IgD-negative memory B cell (primary cell): ENCODE data around the gene XPO6. TPM values are rescaled to one million over a fixed set of nuclear protein-coding genes. Genes with fewer than 3 reads are reported as not detected.

ENCODE experiments used
- H3K27ac Mint-ChIP-seq, 3 donors: one replicate each; pipeline ENCODE4 v1.8.0; 2020 to 2022; ENCODE audit warnings: mild to moderate bottlenecking in 3 of 3, mixed read lengths in 3 of 3, moderate library complexity in 1 of 3
- H3K27me3 Mint-ChIP-seq: one replicate; pipeline ENCODE4 v1.8.0; 2021; ENCODE audit warnings: mixed read lengths
- H3K36me3 Mint-ChIP-seq: one replicate; pipeline ENCODE4 v1.8.0; 2020; ENCODE audit warnings: mild to moderate bottlenecking, mixed read lengths
- H3K4me1 Mint-ChIP-seq, 3 donors: one replicate each; pipeline ENCODE4 v1.8.0; 2020 to 2022; ENCODE audit warnings: mixed read lengths in 3 of 3, mild to moderate bottlenecking in 1 of 3
- H3K4me3 Mint-ChIP-seq, 4 donors: one replicate each; pipeline ENCODE4 v1.8.0; 2020 to 2022; ENCODE audit warnings: mild to moderate bottlenecking in 4 of 4, mixed read lengths in 4 of 4, moderate library complexity in 3 of 4
- H3K9me3 Mint-ChIP-seq, 3 donors: one replicate each; pipeline ENCODE4 v1.8.0; 2020 to 2021; ENCODE audit warnings: mixed read lengths in 3 of 3, mild to moderate bottlenecking in 1 of 3
- polyA plus RNA-seq: library from polyadenylated mRNA; unstranded; fragments of 300-500 nt; fragmentation: Illumina TruSeq; gene quantifications from one replicate; pipeline ENCODE4 v1.2.3, GENCODE V29; 2021

XPO6 gene
- polyA plus RNA-seq, 1 donor from 2014 or later = 86.1 TPM

DNA sequence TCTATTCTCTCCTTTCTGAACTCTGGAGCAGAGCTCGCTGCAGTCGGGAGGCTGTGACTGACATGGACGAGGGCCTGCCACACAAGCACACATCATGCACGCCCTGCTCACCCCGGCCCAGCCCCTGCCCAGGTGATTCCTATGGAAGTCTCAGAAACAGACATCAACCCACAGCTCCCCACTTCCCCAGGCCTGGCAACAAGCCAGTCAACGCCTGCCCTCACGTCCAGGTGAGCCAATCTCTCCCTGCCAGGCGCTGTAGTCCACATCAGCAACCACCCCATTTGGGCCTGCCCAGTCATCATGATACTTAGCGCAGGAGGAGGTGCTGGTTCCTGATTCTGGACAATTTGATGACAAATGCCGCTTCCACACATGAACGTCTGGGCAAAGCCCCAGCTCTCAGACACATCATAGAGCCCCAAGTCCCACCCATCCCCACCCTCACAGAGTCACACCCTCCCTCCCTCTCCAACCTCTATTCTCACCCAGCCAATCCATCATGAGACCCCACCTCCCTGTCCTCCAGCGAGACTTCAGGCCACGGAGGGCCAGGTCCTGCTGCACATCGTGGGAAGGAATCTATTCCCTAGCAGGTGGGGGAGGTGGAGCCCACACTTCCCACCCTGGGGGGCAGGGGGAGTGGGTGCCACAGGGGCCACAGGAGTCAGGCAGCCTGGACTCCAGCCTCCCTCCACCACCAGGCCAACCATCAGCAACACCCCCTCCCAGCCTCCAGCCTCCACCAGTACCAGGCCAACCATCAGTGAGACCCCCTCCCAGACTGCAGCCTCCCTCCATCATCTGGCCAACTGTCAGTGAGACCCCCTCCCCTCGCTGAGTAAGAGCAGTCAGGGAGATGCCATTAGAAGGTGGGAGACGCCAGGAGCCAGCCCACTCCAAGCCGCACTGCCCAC, 114.5 kb downstream of the XPO6 start:
- Mint-ChIP-seq H3K9me3 (no peaks in the 10 kb centered on the region), H3K27me3 (no peaks in the 10 kb centered on the region), H3K36me3 (peaks cover 8% of the 10 kb centered on the region), H3K27ac (peak overlapping the region in 1 of 3 donors; percentile 71), H3K4me3 (no peak overlapping the region), H3K4me1 (no peaks in the 10 kb centered on the region)

DNA sequence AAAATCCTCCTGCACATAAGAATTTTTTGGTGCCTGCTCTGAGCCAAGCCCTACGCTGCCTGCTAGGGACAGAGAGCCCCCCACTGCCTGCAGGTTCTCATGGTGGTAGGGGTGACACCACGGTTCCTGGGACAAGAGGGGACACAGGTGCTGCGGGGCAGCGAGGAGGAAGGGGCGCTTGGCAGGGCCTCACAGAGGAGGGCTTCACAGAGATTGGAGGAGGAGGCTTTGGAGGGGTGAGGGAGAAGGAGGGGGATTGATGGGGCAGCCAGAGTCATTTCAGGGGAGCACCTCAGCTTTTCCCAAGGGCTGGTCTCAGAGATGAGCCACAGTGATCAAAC, 118.4 kb downstream of the XPO6 start:
- Mint-ChIP-seq H3K27ac (no peak overlapping the region), H3K27me3 (no peaks in the 10 kb centered on the region), H3K36me3 (peaks cover 5% of the 10 kb centered on the region)

DNA sequence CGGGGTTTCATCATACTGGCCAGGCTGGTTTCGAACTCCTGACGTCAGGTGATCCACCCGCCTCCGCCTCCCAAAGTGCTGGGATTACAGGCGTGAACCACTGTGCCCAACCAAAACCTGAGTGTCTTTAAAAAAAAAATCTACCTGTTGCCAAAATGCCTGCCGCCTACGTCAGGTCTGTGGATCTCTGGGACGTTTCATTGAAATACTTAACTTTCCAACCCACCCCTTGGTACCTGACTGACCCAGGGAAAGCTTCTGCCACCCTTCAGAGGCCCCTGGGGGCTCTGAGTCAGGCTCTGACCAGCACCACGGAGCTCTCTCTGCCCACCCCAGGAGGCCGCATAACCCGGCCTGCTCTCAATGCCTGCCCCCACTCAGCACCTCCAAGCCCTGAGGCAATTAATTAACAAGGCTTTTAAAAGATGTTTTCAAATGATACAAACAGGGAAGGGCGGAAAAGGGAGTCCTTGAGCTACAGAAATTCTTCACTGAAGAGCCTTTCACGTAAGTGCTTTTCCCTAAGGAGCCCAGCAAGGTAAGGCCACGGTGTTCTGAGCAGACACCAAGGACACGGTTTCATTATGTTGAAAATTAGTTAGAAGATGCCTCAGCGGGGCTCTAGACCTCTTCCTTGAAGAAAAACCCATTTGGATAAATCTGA, 118.9 kb downstream of the XPO6 start:
- Mint-ChIP-seq H3K4me1 (peaks cover 0 to 2% (median 0%) of the 10 kb centered on the region in 3 donors), H3K27ac (peak overlapping the region in 1 of 3 donors; percentile 16), H3K9me3 (no peaks in the 10 kb centered on the region), H3K36me3 (peaks cover 5% of the 10 kb centered on the region), H3K4me3 (no peak overlapping the region), H3K27me3 (no peaks in the 10 kb centered on the region)

More for the DNA sequence above, 118.4 kb downstream of the XPO6 start:
- H3K4me1 Mint-ChIP-seq = peaks cover 0 to 2% (median 0%) of the 10 kb centered on the region in 3 donors
- H3K4me3 Mint-ChIP-seq = no peak overlapping the region
- H3K9me3 Mint-ChIP-seq = no peaks in the 10 kb centered on the region

DNA sequence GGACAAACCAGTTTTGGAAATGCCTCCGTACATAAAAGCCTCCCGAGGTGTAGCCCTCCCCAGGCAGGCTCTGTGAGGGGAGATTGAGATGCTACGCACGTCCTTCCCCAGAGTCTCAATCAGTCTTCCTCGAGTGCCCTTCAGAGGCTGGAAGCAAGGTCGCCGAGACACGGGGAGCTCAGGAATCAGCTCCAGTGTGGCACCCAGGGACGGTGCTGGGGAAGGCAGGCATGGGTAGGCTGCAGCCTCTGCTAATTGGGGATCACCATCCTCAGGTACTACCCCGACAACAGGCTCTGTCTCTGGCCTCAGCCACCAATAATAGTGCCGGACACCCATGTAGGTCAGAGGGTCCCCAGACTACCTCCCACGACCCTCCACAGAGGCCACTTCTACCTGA, 120.1 kb downstream of the XPO6 start:
- Mint-ChIP-seq H3K4me1 (peaks cover 0 to 2% (median 0%) of the 10 kb centered on the region in 3 donors), H3K27me3 (no peaks in the 10 kb centered on the region), H3K36me3 (peaks cover 2% of the 10 kb centered on the region), H3K4me3 (no peak overlapping the region), H3K9me3 (no peaks in the 10 kb centered on the region), H3K27ac (no peak overlapping the region)

DNA sequence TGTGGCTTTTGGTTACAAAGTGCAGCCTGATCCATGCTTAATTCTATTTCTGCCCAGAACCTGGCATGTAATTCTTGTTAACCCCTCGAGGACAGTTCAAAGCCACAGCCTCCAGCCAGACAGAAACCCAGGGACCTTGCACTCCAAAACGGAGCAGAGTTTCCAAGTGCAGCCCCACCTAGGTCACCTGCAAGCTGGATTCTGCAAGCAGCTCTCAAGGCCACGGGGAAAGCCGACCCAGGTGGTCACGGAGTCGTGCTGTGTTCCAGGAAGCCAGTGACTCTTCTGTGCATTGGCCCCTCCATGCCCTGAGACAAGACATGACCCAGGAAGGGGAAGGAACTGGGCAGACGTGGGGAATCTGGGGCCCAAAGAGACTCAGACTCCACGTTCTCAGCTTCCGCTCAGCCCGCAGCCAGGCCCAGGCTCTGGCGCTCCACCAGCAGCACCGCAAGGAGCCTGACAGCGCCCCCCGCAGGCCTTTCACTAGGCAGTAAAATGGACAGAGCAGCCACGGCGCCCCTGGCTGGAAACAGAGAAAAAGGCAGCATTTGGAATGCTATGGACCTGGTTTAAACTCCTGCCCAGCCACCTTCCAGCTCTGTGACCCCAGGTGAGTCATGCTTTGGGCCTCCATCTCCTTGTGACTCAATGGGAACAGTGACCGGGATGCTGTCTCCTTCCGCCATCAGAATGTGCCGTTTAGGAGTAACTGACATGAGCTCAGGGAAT, 121.0 kb downstream of the XPO6 start:
- H3K36me3 Mint-ChIP-seq = peaks cover 2% of the 10 kb centered on the region

DNA sequence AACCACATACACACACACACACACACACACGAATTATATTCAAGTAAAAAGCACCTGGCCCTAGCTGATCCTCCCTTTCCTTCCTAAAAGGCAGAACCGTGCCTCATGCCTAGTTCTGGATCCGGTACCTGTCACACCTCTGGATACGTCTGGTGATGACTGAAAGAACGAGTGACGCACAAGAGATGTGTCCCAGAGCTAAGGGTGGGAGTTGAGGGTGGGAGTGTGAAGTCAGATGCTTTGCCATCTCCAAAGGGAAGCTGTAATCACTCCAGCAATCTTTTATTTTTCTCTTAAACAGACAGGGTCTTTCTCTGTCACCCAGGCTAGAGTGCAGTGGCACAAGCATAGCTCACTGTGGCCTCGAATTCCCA, 121.8 kb downstream of the XPO6 start:
- Mint-ChIP-seq H3K9me3 (no peaks in the 10 kb centered on the region), H3K27ac (peak overlapping the region in 1 of 3 donors; percentile 29), H3K27me3 (no peaks in the 10 kb centered on the region), H3K4me3 (peak overlapping the region in 1 of 4 donors; percentile 45), H3K36me3 (peaks cover 2% of the 10 kb centered on the region), H3K4me1 (peaks cover 0 to 2% (median 0%) of the 10 kb centered on the region in 3 donors)

More for the DNA sequence above, 121.0 kb downstream of the XPO6 start:
- no peaks in the 10 kb centered on the region for H3K9me3 Mint-ChIP-seq
- no peaks in the 10 kb centered on the region for H3K27me3 Mint-ChIP-seq
- no peak overlapping the region for H3K4me3 Mint-ChIP-seq
- peak overlapping the region in 1 of 3 donors; percentile 35 for H3K27ac Mint-ChIP-seq
- H3K4me1 Mint-ChIP-seq = peaks cover 0 to 2% (median 0%) of the 10 kb centered on the region in 3 donors

DNA sequence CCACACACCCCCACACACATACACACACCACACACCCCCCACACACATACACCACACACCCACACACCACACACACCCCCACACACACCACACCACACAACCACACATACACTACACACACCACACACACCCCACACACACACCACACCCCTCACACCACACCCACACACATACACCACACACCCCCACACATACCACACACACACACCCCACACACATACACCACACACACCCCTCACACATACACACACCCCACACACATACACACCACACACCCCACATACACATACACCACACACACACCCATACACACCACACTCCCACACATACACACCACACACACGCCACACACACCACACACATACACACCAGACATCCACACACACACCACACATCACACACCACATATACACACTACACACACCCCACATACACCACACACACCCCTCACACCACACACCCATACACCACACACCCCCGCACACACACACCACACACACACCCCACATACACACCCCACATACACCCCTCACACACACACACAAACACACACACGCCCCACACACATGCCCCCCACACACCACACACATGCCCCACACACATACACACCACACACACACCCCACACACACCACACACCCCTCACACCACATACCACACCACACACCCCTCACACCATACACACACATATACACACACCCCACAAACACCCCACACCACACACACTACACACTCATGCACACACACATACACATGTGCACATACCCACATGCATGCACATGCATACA, 122.4 kb downstream of the XPO6 start:
- peaks cover 2% of the 10 kb centered on the region for H3K36me3 Mint-ChIP-seq
- no peaks in the 10 kb centered on the region for H3K27me3 Mint-ChIP-seq
- H3K4me3 Mint-ChIP-seq = peak overlapping the region in 1 of 4 donors; percentile 45
- peaks cover 0 to 2% (median 0%) of the 10 kb centered on the region in 3 donors for H3K4me1 Mint-ChIP-seq
- H3K9me3 Mint-ChIP-seq = no peaks in the 10 kb centered on the region
- H3K27ac Mint-ChIP-seq = peak overlapping the region in 1 of 3 donors; percentile 29

DNA sequence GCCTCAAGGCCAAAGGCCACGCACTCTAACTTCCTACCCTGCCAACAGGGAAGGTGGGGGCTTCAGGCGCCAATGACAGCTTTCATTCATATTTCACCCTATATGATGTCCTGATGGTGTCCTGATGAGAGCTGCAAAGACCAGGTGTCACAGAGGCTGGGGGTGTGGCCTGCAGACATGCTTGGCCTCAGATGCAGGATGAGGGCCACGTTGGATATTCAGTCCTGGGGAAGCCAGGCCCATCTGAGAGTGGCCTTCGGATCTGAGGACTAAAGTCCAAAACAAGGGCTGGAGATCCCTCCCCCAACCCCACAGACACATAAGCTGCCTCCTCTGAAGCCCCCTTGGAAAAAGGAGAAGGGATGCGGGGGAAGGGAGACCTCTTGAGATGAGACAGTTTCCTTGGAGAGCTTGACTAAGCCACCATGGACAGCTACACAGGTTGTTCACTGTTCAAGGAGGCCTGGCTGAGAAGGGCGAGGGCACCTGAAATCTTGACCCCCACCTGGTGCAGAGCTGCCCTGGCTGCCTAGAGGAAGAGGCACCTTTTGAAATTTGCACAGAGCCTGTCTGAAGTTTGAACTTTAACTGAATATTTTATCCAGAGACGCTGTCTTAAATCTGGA, 124.0 kb downstream of the XPO6 start:
- H3K27ac Mint-ChIP-seq = no peak overlapping the region

DNA sequence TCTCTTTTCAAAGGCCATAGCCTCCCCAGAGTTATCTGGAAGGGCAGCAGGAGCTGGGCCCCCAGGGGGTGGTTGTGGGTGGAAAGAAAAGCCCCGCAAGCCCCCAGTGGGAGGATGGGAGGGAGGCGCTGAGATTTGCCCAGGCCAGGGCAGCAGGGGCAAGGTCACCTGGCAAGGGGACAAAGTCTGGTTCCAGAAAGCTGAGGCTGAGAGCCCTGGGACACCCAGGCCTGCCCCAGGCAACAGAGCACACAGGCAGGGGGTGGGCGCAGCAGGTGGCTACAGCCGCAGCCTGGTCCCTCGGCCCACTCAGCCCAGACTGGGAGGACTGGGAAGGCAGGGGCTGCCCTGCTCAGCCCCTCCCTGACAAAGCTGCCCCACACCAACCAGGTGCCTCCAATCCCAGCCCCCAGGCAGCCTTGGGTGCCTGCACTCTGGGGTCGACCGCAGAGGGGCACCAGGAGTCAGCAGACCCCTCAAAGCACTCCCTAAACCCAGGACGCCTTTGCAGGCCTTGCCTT, 124.6 kb downstream of the XPO6 start:
- H3K4me3 Mint-ChIP-seq = no peak overlapping the region
- H3K9me3 Mint-ChIP-seq = no peaks in the 10 kb centered on the region
- H3K4me1 Mint-ChIP-seq = peaks cover 0 to 2% (median 0%) of the 10 kb centered on the region in 3 donors
- H3K36me3 Mint-ChIP-seq = no peaks in the 10 kb centered on the region
- H3K27me3 Mint-ChIP-seq = no peaks in the 10 kb centered on the region
- H3K27ac Mint-ChIP-seq = no peak overlapping the region

More for the DNA sequence above, 124.0 kb downstream of the XPO6 start:
- H3K4me3 Mint-ChIP-seq = no peak overlapping the region
- peaks cover 1% of the 10 kb centered on the region for H3K36me3 Mint-ChIP-seq
- no peaks in the 10 kb centered on the region for H3K9me3 Mint-ChIP-seq
- H3K27me3 Mint-ChIP-seq = no peaks in the 10 kb centered on the region
- peaks cover 0 to 2% (median 0%) of the 10 kb centered on the region in 3 donors for H3K4me1 Mint-ChIP-seq

GRCh38 chr16:28086186-28087139, 125.3 kb downstream of the XPO6 start:
- Mint-ChIP-seq H3K27ac (no peak overlapping the region), H3K36me3 (no peaks in the 10 kb centered on the region), H3K9me3 (no peaks in the 10 kb centered on the region), H3K4me3 (no peak overlapping the region), H3K4me1 (peaks cover 0 to 2% (median 0%) of the 10 kb centered on the region in 3 donors), H3K27me3 (no peaks in the 10 kb centered on the region)

- no peak overlapping the region for H3K27ac Mint-ChIP-seq
- no peak overlapping the region for H3K4me3 Mint-ChIP-seq
- H3K9me3 Mint-ChIP-seq = no peaks in the 10 kb centered on the region
- H3K27me3 Mint-ChIP-seq = no peaks in the 10 kb centered on the region
- H3K4me1 Mint-ChIP-seq = peaks cover 0 to 2% (median 0%) of the 10 kb centered on the region in 3 donors
- H3K36me3 Mint-ChIP-seq = no peaks in the 10 kb centered on the region
Measured at GRCh38 chr16:28085389-28086171, 126.2 kb downstream of the XPO6 start.

DNA sequence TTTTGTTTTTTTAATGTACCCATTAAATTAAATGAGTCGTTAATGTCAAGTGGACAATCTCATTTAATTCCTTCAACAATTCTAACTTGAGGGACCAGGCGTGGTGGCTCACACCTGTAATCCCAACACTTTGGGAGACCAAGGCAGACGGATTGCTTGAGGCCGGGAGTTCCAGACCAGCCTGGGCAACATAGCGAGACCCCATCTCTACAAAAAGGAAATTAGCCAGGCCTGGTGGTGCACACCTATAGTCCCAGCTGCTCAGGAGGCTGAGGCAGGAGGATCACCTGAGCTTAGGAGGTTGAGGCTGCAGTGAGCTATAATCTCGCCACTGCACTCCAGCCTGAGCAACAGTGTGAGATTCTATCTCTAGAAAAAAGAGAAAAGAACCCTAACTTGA, 127.6 kb downstream of the XPO6 start:
- Mint-ChIP-seq H3K27me3 (no peaks in the 10 kb centered on the region), H3K4me3 (no peak overlapping the region), H3K4me1 (no peaks in the 10 kb centered on the region), H3K27ac (no peak overlapping the region), H3K9me3 (no peaks in the 10 kb centered on the region), H3K36me3 (peaks cover under 1% of the 10 kb centered on the region)
